Caco-2 (cell line): Measurements from ENCODE around the gene ASF1B. TPM values are rescaled to one million over a fixed set of nuclear protein-coding genes. Genes with fewer than 3 reads are reported as not detected.
A peak's percentile ranks its signal among the peaks of the same experiment; 100 is the strongest.
"Not testable (repeated sequence)": the region's sequence is repeated elsewhere in the genome, so short reads cannot be mapped to it uniquely, and the experiment has no call there.

ENCODE experiments used
- Bru-seq: library from RNA; stranded (reverse); fragments of 400-500 nt; gene quantifications from one replicate; lab custom pipeline; 2021; lab: Mats Ljungman, UMichigan
- BruChase-seq, 2 experiments: library from RNA; stranded (reverse); fragments of 400-500 nt; gene quantifications; one replicate each; lab custom pipeline; 2021; lab: Mats Ljungman, UMichigan
- BruUV-seq: library from RNA; stranded (reverse); fragments of 400-500 nt; replicated peaks from 2 replicates; lab custom pipeline; 2021; lab: Mats Ljungman, UMichigan
- CTCF ChIA-PET: fragments of 300-600 bp; sonication (Branson Sonifier 250); formaldehyde crosslinking; loops from one replicate; lab custom pipeline; 2022; ENCODE audit warnings: antibody characterized with exemption; lab: Charles Lee
- POLR2A ChIA-PET: fragments of 300-600 bp; sonication (Branson Sonifier 250); formaldehyde crosslinking; loops from one replicate; lab custom pipeline; 2022; ENCODE audit warnings: antibody characterized with exemption; lab: Charles Lee
- DNase-seq, 2 experiments: peaks; one replicate each; pipeline versions ENCODE4 v3.0.0 to v3.0.0-alpha.2; 2020 to 2022
- H3K27me3 ChIP-seq: replicated peaks from 2 replicates; pipeline ENCODE4 v1.6.0; 2011; ENCODE audit warnings: low read length; ENCODE audit not compliant: control insufficient read depth, insufficient read depth
- H3K36me3 ChIP-seq: 2 replicates; pipeline ENCODE4 v1.5.1; 2011; ENCODE audit warnings: low read length; ENCODE audit not compliant: control insufficient read depth, insufficient read depth
- H3K4me1 ChIP-seq: fragments of 250-450 bp; sonication (Bioruptor Pico); 2 replicates; pipeline ENCODE4 v1.5.1; 2020; ENCODE audit warnings: mild to moderate bottlenecking
- H3K4me3 ChIP-seq: 2 replicates; pipeline ENCODE4 v1.5.1; 2011; ENCODE audit warnings: low read depth, mild to moderate bottlenecking, control low read depth, low read length
- H3K9me3 ChIP-seq: fragments of 250-450 bp; sonication (Bioruptor Pico); 2 replicates; pipeline ENCODE4 v1.5.1; 2020; ENCODE audit warnings: mild to moderate bottlenecking, moderate library complexity
- H3K27ac Mint-ChIP-seq: one replicate; pipeline ENCODE4 v1.8.0; 2022; ENCODE audit warnings: mixed read lengths; ENCODE audit not compliant: unreplicated experiment
- H3K27me3 Mint-ChIP-seq: one replicate; pipeline ENCODE4 v1.8.0; 2022; ENCODE audit warnings: mixed read lengths; ENCODE audit not compliant: insufficient read depth, unreplicated experiment
- H3K36me3 Mint-ChIP-seq: one replicate; pipeline ENCODE4 v1.8.0; 2022; ENCODE audit warnings: mild to moderate bottlenecking, mixed read lengths; ENCODE audit not compliant: insufficient read depth, unreplicated experiment
- H3K4me1 Mint-ChIP-seq: one replicate; pipeline ENCODE4 v1.8.0; 2022; ENCODE audit warnings: low read depth, mixed read lengths; ENCODE audit not compliant: unreplicated experiment
- H3K4me3 Mint-ChIP-seq: one replicate; pipeline ENCODE4 v1.8.0; 2022; ENCODE audit warnings: mild to moderate bottlenecking, moderate library complexity, mixed read lengths; ENCODE audit not compliant: unreplicated experiment
- H3K9me3 Mint-ChIP-seq: one replicate; pipeline ENCODE4 v1.8.0; 2022; ENCODE audit warnings: mixed read lengths; ENCODE audit not compliant: unreplicated experiment
- intact Hi-C: fragments of 100-400 bp; cut with micrococcal nuclease; formaldehyde crosslinking; loops from one replicate; pipeline ENCODE4 v1.10.0; 2022; ENCODE audit not compliant: unreplicated experiment
- long read RNA-seq: library from polyadenylated mRNA; stranded (forward); transcript quantifications from one replicate; pipeline ENCODE4 v2.0.0, GENCODE V29; 2022
- total RNA-seq: library from RNA; stranded (reverse); gene quantifications from 2 replicates; pipeline ENCODE4 v1.2.3, GENCODE V29; 2022
- TF ChIP-seq, protein P1 (sequence below), 2 experiments: fragments of 200-600 bp in 1 of 2; IDR thresholded peaks; 1 replicate in 1 of 2; 2 replicates in 1 of 2; pipeline versions ENCODE4 v1.5.1 to v1.8.0; 2011 to 2022; ENCODE audit warnings: antibody characterized with exemption in 1 of 2, control low read depth in 1 of 2, inconsistent platforms in 1 of 2, low read depth in 1 of 2, low read length in 1 of 2, mild to moderate bottlenecking in 1 of 2, moderate library complexity in 1 of 2; ENCODE audit not compliant: insufficient read depth in 1 of 2, severe bottlenecking in 1 of 2, unreplicated experiment in 1 of 2

The ASF1B gene
- 37.7 and 40.2 TPM in 2 replicates for total RNA-seq
- Bru-seq, nascent RNA = percentile 68 among the genes with signal in this experiment
- percentile 71 among the genes with signal in this experiment for BruChase-seq, experiment 1, labeled RNA remaining after a 2-hour chase
- percentile 78 among the genes with signal in this experiment for BruChase-seq, experiment 2, labeled RNA remaining after a 6-hour chase
- long read RNA-seq, transcript ASF1B-201 (4 exons, 2,059 nt) = major isoform, 117 of 126 reads
- long read RNA-seq, partial matches to known transcripts = 3 of 126 reads
- long read RNA-seq, other reads (novel, unspliced or antisense) = 1 of 126 reads

DNA sequence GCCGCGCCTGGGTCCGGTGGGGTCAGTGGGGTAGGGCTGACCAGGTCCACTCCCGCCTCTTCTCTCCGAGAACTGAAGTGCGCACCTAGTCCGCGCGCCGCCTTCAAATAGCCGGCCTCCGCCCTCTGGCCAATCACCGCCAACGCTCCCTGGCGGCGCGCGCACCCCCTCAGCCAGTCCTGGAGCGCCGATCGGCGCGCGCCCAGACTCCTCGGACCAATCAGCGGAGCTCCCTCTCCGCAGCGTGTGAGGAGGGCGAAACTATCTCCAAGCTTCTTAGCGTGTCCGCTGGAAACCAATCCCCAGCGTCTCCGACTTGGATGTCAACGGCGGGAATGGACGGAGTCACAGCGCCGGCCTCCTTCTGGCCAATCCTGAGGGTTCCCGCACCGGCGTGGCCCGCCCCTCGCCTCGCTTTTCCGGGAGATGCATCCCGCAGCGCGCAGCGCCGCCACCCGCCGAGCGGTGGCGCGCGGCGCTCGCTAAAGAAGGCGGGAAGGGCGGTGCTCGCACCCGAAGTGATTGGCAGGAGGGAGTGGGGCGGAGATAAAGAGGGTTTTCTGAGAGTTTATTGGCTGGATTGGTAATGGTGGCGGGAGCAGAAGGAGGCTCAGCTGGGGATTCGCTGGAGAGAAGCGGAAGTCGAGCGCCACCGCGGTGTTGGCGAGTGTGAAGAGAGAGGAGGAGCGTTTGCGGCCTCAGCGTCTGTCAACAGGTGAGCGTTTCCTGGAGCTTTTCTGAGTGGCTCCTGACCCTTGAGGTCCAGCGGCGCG lies at the start of gene ASF1B:
TSS of gene ASF1B (minus strand) at position 81 of the 773 bp plus-strand sequence. CDS start 133 bp downstream, outside the sequence.
- CTCF ChIA-PET = interaction anchor here (0.6 to 2.2 kb wide), 41 partner anchors 8 to 1083 kb away, joined by 3 to 27 read pairs (median 5); partner anchors contain the start of genes ADGRE5, IL27RA, MISP3 and NDUFB7

DNA sequence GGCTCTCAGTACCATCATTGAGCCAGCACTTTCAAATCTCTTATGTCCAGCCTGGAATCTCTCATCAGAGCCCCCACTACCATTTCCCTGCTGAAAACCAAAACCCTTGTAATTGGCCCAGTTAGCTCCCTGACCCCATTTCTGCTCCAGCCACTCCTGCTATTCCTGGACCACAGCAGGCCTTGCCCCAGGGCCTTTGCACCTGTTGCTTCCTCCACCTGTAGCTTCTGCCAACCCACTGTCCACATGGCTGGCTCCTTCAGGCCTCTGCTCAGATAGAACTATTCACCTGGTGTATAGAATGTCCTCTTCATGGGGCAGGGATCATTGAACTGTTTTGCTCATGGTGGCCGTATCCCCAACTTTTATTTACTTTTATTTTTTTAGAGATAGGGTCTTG lies 49.3 kb upstream of the ASF1B start:
- H3K27me3 Mint-ChIP-seq, BruUV-seq, intact Hi-C loops, H3K9me3 Mint-ChIP-seq, H3K36me3 Mint-ChIP-seq, H3K27me3 ChIP-seq, H3K4me1 ChIP-seq, POLR2A ChIA-PET, H3K9me3 ChIP-seq, DNase-seq, H3K27ac Mint-ChIP-seq, H3K4me3 ChIP-seq, H3K36me3 ChIP-seq, H3K4me1 Mint-ChIP-seq, H3K4me3 Mint-ChIP-seq, CTCF ChIA-PET: not testable (repeated sequence)

More for the DNA sequence above, at the start of gene ASF1B:
- peaks cover 7% of the 10 kb centered on the region for H3K4me1 Mint-ChIP-seq
- POLR2A ChIA-PET = interaction anchor here (0.5 to 1.7 kb wide), 26 partner anchors 10 to 1970 kb away, joined by 3 to 16 read pairs (median 6); partner anchors contain the start of genes ADGRE5, DDX39A, DNAJB1 and PRKACA
- no peaks in the 10 kb centered on the region for H3K9me3 Mint-ChIP-seq
- Histone ChIP-seq H3K27me3 (no peaks in the 10 kb centered on the region), H3K4me1 (peaks cover 5% of the 10 kb centered on the region; the same call in 1 of the 2 replicates), H3K36me3 (no peaks in the 10 kb centered on the region; the same call in 1 of the 2 replicates), H3K4me3 (peak within 1 kb of the TSS; percentile 93), H3K9me3 (no peaks in the 10 kb centered on the region)
- H3K27ac Mint-ChIP-seq = peak within 1 kb of the TSS; percentile 83
- peak; percentile 98 to 99 for DNase-seq
- peak within 1 kb of the TSS; percentile 74 for H3K4me3 Mint-ChIP-seq
- intact Hi-C loops = loop anchor here (1.0 to 5.0 kb wide), 5 partner anchors 18 to 336 kb away; partner anchors contain the start of gene MISP3
- no peaks in the 10 kb centered on the region for H3K27me3 Mint-ChIP-seq
- H3K36me3 Mint-ChIP-seq = peaks cover 31% of the 10 kb centered on the region
- TF ChIP-seq, protein P1, sequence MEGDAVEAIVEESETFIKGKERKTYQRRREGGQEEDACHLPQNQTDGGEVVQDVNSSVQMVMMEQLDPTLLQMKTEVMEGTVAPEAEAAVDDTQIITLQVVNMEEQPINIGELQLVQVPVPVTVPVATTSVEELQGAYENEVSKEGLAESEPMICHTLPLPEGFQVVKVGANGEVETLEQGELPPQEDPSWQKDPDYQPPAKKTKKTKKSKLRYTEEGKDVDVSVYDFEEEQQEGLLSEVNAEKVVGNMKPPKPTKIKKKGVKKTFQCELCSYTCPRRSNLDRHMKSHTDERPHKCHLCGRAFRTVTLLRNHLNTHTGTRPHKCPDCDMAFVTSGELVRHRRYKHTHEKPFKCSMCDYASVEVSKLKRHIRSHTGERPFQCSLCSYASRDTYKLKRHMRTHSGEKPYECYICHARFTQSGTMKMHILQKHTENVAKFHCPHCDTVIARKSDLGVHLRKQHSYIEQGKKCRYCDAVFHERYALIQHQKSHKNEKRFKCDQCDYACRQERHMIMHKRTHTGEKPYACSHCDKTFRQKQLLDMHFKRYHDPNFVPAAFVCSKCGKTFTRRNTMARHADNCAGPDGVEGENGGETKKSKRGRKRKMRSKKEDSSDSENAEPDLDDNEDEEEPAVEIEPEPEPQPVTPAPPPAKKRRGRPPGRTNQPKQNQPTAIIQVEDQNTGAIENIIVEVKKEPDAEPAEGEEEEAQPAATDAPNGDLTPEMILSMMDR (IDR thresholded peaks at IDR 0.05; ENCODE audit: insufficient read depth in 1 of 2, low read depth in 1 of 2, low read length in 1 of 2, severe bottlenecking in 1 of 2, unreplicated experiment in 1 of 2) = peak; percentile 35 to 75
- no TSS peak for BruUV-seq

DNA sequence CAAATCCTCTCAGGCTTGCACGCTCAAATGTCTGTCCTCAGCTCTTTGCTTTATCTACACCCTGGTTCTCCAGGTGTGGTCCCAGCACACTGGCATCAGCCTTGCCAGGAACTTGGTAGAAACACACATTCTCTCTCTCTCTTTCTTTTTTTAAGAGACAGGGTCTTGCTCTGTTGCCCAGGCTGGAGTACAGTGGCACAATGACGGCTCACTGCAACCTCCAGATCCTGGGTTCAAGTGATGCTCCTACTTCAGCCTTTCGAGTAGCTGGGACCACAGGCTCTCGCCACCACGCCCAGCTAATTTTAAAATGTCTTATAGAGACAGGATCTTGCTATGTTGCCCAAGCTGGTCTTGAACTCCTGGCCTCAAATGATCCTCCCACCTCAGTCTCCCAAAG lies 48.8 kb upstream of the ASF1B start:
- H3K36me3 ChIP-seq = no peaks in the 10 kb centered on the region
- Mint-ChIP-seq H3K27me3 (no peaks in the 10 kb centered on the region), H3K4me3 (no peak overlapping the region), H3K4me1 (no peaks in the 10 kb centered on the region), H3K36me3 (no peaks in the 10 kb centered on the region), H3K9me3 (no peaks in the 10 kb centered on the region), H3K27ac (no peak overlapping the region)
- intact Hi-C loops = no loop called here
- H3K4me1 ChIP-seq = no peaks in the 10 kb centered on the region
- no TSS peak for BruUV-seq
- no peak for DNase-seq
- POLR2A ChIA-PET = no interaction called here
- no peaks in the 10 kb centered on the region for H3K27me3 ChIP-seq
- TF ChIP-seq, protein P1 (IDR thresholded peaks at IDR 0.05; ENCODE audit: insufficient read depth in 1 of 2, low read depth in 1 of 2, low read length in 1 of 2, severe bottlenecking in 1 of 2, unreplicated experiment in 1 of 2) = no peak
- H3K9me3 ChIP-seq = no peaks in the 10 kb centered on the region
- CTCF ChIA-PET = no interaction called here
- H3K4me3 ChIP-seq = no peak overlapping the region
